Measurements from ENCODE around the gene WWC1.
"Not testable (repeated sequence)": the region's sequence is repeated elsewhere in the genome, so short reads cannot be mapped to it uniquely, and the experiment has no call there.

The WWC1 gene

DNA sequence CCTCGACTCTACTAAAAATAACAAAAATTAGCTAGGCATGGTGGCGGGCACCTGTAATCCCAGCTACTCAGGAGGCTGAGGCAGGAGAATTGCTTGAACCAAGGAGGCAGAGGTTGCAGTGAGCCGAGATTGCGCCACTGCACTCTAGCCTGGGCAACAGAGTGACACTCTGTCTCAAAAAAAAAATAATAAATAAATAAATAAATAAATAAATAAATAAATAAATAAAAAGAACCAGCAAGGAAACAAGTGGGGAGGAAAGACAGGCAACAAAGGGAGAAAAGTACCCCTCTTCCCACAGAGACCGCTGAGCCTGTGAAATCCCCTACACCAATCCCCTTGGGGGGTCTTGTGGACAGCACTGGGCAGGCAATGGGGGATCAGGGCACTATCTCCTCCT lies 4.6 kb upstream of the WWC1 start:
- DNase-seq, result not testable (repeated sequence)

DNA sequence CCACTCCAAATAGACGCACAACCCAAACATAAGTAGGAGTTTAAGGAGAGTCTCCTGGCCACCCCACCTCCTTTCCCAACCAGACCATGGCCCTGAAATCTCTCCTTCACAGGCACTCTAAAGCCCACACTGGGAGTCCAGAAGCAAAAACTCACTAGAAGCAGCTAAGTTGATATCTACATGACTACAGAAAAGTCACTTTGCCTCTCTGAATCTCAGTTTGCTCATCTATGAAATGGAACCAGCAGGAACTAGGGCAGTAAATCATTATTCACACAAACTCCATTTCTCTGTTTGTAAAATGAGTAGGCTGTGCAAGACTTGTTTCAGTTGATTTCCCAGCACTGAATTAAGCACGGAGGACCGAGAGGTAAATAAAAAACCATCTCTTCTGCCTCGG lies 4.1 kb upstream of the WWC1 start:
- no peak for DNase-seq

DNA sequence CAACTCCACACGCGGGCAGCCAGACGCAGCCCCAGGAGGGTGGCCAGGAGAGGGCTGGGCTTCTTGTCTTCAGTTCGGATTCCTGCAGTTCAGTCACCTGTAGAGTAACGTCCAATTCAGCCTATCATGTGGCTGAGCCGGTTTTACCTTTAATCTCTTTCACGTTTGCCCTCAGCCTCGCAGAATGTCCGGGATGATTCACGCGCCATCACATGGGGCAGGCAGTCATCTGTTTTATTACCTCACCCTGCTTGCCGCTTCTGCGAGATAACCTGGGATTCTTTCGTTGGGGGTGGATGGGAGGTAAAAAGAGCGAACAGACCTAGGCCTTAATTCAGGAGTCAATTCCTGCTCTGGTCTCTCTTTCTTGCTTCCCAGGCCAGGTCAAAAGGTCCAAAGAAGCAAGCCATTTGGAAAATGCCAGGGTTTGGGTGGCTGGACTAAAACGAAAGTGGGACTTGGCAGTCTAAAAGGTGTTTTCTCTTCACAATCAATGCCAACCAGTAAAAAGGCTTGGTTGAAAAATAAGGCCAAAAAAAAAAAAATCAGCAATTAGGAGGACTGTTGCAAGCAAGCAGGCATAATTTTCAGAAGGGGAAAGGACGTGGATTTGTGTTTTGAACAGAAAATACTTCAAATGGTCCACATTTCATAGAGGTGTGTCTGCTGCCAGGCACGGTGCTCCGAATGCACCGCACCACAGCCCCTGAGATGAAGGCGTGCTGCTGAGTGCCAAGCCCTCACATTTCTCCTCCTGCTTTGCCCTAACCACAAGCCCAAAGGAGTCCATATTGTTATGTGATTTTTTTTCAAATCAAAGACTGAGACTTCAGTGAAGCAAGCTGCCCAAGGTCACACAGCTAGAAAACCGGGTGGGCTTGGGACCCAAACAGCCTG lies 2.8 kb upstream of the WWC1 start:
- DNase-seq, result no peak

DNA sequence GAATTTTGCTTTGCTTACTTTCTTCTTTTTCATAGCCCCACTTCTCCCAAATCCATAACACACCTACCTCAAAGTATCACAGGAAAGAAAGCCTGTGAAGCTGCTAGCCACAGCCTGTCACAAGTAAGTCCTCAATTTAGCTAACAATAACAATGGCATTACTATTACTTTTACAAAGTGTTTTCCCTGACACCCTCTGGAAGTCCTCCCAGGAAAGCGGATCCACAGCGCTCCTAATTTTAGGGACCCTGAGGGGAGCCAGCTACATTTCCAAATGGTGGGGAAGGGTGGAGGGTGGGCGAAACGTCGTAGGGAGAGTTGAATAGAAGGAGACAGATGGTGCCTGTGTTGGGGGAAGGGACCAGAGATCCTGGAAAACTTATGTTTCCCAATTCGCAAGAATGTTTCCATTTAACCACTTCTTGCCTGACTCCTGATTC lies 523 bp upstream of the WWC1 start:
- no peak for DNase-seq

DNA sequence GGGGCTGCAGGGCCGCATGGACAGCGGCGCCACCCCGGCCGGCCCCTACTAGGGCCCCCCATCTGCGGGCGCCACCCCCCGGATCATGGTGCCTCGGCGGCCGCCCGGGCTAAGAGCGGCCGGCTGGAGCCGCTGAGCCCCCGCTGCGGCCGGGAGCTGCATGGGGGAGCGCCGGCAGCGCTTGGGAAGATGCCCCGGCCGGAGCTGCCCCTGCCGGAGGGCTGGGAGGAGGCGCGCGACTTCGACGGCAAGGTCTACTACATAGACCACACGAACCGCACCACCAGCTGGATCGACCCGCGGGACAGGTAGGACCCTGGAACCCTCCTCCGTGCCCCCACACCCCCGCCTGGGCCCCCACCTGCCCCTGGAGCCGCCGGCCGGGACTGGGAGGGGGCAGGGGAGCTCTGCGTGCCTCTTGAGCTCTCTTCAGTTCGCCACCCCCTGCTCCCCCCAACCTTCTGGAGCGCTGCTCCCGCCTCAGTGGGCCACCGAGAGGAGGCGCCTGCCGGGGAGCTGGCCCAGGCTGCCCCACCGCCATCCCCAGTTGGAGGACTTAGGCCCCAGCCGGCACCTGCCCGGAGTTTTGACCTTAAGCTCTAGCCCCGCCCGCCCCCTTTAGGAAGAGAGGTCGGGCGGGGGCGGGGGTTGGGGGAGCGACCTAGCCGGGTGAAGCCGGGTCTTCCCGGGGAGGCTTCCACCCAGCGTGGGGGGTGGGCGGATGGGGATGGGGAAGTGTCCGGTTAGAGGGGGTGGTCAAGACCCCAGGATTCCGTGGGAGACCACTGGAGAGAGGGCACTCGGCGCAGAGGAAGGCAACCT lies 730 bp downstream of the WWC1 start:
- DNase-seq, result no peak

GRCh38 chr5:168292786-168293696 lies 1.6 kb downstream of the WWC1 start:
- no peak for DNase-seq

DNA sequence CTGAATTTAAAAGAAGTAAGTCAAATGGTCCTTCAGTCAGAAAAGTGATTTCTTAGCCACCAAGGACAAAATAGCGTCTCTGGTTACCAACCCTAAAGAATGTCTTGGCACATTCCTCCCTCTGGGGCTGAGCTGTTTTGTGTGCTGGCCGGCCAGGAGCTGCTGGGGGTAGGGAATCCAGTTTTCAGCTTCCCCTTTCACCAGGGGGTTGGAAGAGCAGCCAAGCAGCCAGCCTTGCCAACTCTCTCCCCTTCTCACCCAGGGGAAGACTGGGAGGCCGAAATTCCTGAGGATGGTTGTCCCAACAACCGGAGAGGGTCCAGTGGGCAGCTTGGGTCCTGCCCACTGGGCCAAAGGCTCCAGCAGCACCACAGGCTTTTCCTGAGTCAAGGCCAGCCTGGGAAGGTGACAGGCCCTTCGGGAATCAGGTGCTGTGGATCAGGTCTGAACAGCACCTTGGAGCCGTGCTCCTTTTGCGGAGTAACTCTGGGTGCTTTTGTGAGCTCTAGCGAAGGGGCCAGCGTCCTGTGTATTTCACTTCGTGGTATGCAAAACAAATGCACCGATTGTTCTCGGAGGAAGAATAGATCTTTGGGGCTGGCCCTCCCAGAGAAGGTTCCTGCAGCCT lies 4.2 kb downstream of the WWC1 start:
- no peak for DNase-seq

DNA sequence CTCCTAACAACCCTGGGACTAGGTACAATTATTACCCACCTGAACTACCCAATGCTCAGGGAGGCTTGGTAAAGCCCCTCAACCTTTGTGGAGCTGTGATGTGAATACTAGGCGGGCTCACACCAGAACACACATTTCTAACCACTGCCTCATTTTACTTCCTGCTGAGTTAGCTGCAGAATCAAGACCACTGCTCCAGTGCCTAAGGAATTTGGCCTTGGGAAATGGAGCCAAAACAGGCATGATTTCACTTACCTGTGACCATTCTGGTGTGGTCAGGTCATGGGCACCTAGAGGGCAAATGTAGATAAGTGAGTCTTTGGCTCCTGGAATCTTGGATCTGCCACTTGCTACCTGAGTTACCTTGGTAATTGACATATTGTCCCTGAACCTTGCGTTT lies 5.2 kb downstream of the WWC1 start:
- no peak for DNase-seq

- no peak for DNase-seq
Measured at GRCh38 chr5:168298949-168299348, 7.5 kb downstream of the WWC1 start.

- no peak for DNase-seq
Measured at GRCh38 chr5:168299372-168299771, 7.9 kb downstream of the WWC1 start.

DNA sequence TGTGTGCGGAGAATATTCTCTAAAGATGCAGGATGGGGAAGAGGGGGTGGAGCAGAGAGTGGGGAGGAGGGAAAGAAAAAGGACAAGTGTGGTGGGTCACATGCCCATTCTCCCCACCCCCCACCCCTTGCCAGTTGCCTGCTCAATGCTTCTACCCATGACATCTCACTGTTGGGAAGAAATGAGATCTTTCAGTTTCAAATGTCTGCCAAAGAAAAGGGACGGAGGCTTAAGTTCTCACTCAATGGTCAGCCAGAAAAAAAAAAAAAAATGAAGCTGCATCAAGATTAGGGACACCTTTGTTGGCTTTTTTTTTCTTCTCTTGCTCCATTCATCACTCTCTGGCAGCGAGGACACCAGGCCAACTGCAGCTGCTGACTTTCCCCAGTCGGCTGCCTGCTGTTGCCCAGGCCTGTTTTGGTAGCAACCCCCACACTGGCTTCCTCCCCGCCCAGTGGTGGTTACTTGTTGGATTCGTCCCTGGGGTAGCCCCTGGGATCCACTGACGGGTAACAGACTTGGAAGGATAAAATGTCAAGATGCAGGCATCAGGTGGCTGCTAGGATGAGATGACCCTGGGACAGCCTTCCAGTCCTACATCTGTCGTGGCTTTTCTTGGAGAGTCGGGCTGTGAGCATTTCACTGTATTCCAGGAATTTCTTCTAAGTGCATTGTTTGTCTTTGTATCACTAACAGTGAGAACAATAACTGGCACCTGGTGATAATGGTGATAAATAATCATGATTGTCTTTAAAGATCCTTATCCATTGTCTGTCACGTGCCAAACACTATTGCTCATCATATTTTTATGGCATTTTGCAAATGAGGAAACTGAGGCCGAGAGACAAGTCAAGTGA lies 9.1 kb downstream of the WWC1 start:
- DNase-seq, result no peak

DNA sequence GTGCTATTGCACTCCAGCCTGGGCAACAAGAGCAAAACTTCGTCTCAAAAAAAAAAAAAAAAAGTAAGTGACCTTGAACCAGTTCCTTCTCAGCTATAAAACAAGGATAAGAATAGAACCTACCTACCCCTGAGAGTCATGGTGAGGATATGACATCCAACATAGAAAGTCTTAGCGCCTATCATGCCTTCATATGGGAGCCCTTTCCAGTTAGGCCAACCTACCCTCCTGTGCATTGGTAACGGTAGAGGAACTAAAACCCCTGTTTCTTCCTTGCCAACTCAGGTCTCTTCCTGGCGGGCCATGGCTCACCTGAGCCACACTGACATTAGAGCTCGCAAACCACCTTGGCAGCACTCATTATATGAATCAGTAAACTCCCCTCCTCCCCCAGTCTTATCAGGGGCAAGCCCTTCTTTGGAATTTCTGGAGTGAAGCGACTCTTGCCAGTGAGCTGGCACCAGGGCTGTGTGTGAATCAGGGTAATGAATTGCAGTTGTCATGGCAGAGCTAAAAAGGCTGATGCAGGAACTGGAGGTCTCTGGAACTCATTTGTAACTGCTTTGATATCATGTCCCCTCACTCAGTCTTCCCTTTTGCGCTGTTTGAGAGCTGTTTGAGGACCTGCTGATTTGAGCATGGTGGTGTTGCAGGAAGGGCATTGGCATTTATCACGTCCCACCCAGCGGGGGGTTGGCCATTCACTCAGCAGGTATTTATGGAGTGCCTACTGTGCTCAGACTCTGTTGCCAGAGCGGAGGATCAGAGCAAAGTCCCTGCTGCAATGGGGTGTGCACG lies 10.3 kb downstream of the WWC1 start:
- no peak for DNase-seq

GRCh38 chr5:168302785-168303184 lies 11.3 kb downstream of the WWC1 start:
- no peak for DNase-seq

DNA sequence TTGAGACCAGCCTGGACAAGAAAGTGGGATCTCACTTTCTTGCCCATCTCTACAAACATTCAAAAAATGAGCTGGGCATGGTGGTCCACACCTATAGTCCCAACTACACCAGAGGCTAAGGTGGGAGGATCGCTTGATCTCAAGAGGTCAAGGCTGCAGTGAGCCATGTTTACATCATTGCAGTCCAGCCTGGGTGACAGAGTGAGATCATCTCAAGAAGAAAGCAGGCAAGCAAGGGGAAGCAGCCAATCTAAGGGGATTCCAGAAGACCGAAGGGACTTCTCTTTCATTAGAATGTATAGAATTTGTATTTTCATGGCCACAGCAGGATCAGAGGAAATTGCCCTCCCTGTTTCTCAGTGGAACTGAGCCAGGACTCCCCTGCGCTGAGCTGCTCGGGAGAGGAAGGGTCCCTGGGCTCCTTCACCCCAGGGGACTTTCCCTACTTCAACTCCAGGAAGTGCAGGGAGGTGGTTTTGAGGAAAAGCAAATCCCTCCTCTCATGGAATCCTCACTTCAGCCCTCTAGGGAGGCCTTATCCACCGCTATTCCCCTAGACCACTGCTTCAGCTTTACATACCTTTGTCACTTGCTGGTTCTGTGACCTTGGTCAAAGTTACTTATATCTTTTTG lies 12.1 kb downstream of the WWC1 start:
- DNase-seq, result no peak

- no peak for DNase-seq
Measured at GRCh38 chr5:168304349-168304748, 12.9 kb downstream of the WWC1 start.

GRCh38 chr5:168305281-168305680 lies 13.8 kb downstream of the WWC1 start:
- DNase-seq, result no peak

- DNase-seq, result no peak
Measured at GRCh38 chr5:168307022-168307421, 15.6 kb downstream of the WWC1 start.

- no peak for DNase-seq
Measured at GRCh38 chr5:168307925-168308584, 16.6 kb downstream of the WWC1 start.

GRCh38 chr5:168308976-168309598 lies 17.6 kb downstream of the WWC1 start:
- no peak for DNase-seq
